Measurements from ENCODE around the gene OPN1SW. TPM values are rescaled to one million over a fixed set of nuclear protein-coding genes. Genes with fewer than 3 reads are reported as not detected.

The OPN1SW gene
- not detected in 5 replicates for total RNA-seq (2022; extraction: Qiagen RNA extraction)

GRCh38 chr7:128775744-128776474, at the start of gene OPN1SW:
Gene OPN1SW, minus strand, starts transcription at chr7:128775794. Its CDS starts 13 bp downstream, at chr7:128775781.

GRCh38 chr7:128791121-128791971, 15.8 kb upstream of the OPN1SW start, which contains the start of gene CCDC136:
Gene CCDC136, plus strand, starts transcription at chr7:128791968. Its CDS starts 444 bp downstream, at chr7:128792412.

GRCh38 chr7:128739048-128739962, 36.3 kb downstream of the OPN1SW start, which contains the start of gene CALU:
Gene CALU, plus strand, starts transcription at chr7:128739359. Its CDS starts 9,225 bp downstream, at chr7:128748584.

Other genes with a start within 250 kb of the OPN1SW start
- 0.10 to 0.67 TPM (median 0.49 TPM) in 5 replicates for gene GARIN1A, start 103.5 kb downstream of the OPN1SW start, total RNA-seq (2022; extraction: Qiagen RNA extraction)
- 121 to 210 TPM (median 144 TPM) in 5 replicates for gene CALU, start 36.4 kb downstream of the OPN1SW start, total RNA-seq (2022; extraction: Qiagen RNA extraction)
- 1.1 to 2.5 TPM (median 1.6 TPM) in 5 replicates for gene CCDC136, start 16.2 kb upstream of the OPN1SW start, total RNA-seq (2022; extraction: Qiagen RNA extraction)
- gene FLNC, start 54.6 kb upstream of the OPN1SW start, total RNA-seq (2022; extraction: Qiagen RNA extraction) = 3.0 to 4.3 TPM (median 3.9 TPM) in 5 replicates
- gene ATP6V1F, start 87.1 kb upstream of the OPN1SW start, total RNA-seq (2022; extraction: Qiagen RNA extraction) = 238 to 260 TPM (median 250 TPM) in 5 replicates
- 0.11 to 0.21 TPM (median 0.20 TPM) in 5 replicates for gene KCP, start 134.9 kb upstream of the OPN1SW start, total RNA-seq (2022; extraction: Qiagen RNA extraction)
- 13.2 to 16.2 TPM (median 15.0 TPM) in 5 replicates for gene IRF5, start 162.1 kb upstream of the OPN1SW start, total RNA-seq (2022; extraction: Qiagen RNA extraction)